ENCODE data around the gene LIMCH1. TPM values are rescaled to one million over a fixed set of nuclear protein-coding genes. Genes with fewer than 3 reads are reported as not detected.
"Not testable (repeated sequence)": the region's sequence is repeated elsewhere in the genome, so short reads cannot be mapped to it uniquely, and the experiment has no call there.

Gene LIMCH1
- total RNA-seq, 1 experiment from 2014 or later = 3.3 TPM

DNA sequence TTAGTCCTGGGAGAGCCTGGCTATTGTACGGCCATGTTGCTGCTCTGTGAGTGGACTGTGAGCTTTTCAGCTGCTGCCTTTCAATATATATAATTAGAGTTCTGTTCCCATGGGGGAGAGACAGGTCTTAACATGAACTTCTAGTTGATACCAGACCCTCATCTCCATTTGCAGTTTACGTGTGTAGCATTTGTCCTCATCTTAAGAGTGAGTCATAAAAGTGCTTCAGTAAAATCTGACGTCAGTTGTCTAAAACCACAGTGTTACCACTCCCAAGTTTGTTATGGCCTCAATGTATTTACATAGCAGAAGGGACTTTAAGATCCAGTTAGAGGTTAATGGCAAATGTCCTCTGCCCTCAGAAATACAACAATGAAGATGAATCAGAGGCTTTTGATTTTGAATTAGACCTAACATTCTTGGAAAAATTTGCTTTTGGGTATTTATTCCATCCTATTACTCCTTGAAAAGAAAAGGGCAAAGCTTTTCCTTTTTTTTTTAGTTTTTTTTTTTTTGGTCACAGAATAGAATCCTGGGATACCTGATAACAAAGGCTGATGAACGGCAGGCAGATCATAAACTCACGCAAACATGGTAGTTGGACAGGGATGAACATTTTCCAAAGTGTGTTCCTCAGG lies 172.0 kb downstream of the LIMCH1 start:
- H3K79me2 ChIP-seq (ENCODE audit: insufficient read depth, low read length) = no peaks in the 10 kb centered on the region
- TF ChIP-seq, protein P1, sequence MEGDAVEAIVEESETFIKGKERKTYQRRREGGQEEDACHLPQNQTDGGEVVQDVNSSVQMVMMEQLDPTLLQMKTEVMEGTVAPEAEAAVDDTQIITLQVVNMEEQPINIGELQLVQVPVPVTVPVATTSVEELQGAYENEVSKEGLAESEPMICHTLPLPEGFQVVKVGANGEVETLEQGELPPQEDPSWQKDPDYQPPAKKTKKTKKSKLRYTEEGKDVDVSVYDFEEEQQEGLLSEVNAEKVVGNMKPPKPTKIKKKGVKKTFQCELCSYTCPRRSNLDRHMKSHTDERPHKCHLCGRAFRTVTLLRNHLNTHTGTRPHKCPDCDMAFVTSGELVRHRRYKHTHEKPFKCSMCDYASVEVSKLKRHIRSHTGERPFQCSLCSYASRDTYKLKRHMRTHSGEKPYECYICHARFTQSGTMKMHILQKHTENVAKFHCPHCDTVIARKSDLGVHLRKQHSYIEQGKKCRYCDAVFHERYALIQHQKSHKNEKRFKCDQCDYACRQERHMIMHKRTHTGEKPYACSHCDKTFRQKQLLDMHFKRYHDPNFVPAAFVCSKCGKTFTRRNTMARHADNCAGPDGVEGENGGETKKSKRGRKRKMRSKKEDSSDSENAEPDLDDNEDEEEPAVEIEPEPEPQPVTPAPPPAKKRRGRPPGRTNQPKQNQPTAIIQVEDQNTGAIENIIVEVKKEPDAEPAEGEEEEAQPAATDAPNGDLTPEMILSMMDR (conservative IDR thresholded peaks at IDR 0.05) = no peak
- H2BK120ac ChIP-seq (ENCODE audit: low read depth, low read length, poor library complexity, severe bottlenecking) = no peak overlapping the region
- H4K8ac ChIP-seq (replicated peaks; ENCODE audit: insufficient read length, low read depth, low read length) = no peak overlapping the region
- DNase-seq = no peak
- Mint-ChIP-seq H3K27me3 (ENCODE audit: low read depth) (peaks cover 25% of the 10 kb centered on the region), H3K9me3 (no peaks in the 10 kb centered on the region), H3K4me3 (no peak overlapping the region), H3K27ac (no peak overlapping the region), H3K36me3 (ENCODE audit: insufficient read depth in 1 of 3, low read depth in 3 of 3) (no peaks in the 10 kb centered on the region), H3K4me1 (no peaks in the 10 kb centered on the region)
- no peak overlapping the region for H3K4ac ChIP-seq (ENCODE audit: low read depth, low read length)
- no peaks in the 10 kb centered on the region for H3K4me1 ChIP-seq (ENCODE audit: insufficient read depth, low read length)
- no peak overlapping the region for H3K9ac ChIP-seq (ENCODE audit: extremely low read depth, insufficient read length, low read length)
- H3K79me1 ChIP-seq (ENCODE audit: insufficient read depth, low read depth, low read length, poor library complexity, severe bottlenecking) = no peaks in the 10 kb centered on the region
- no peak overlapping the region for H3T11ph ChIP-seq (ENCODE audit: low read length)
- no peaks in the 10 kb centered on the region for H3K9me3 ChIP-seq (ENCODE audit: control insufficient read depth, low read depth, low read length)
- WGBS (ENCODE audit: extremely low coverage, insufficient read length, low lambda C conversion rate) = no CpG with 5 or more reads among the region's 5 CpGs
- H3K14ac ChIP-seq (ENCODE audit: insufficient read depth, low read length) = no peak overlapping the region
- H3K56ac ChIP-seq (ENCODE audit: insufficient read length, low read depth, low read length) = no peak overlapping the region
- H3K23me2 ChIP-seq (ENCODE audit: insufficient read length, low read depth, low read length, poor library complexity, severe bottlenecking) = no peaks in the 10 kb centered on the region
- H2BK20ac ChIP-seq (ENCODE audit: low read depth, low read length, poor library complexity, severe bottlenecking) = no peak overlapping the region
- no peak overlapping the region for H3K23ac ChIP-seq (ENCODE audit: insufficient read length, low read depth, low read length)
- H3K27me3 ChIP-seq (ENCODE audit: insufficient read depth, low read length) = no peaks in the 10 kb centered on the region; the same call in 1 of the 2 replicates
- H2BK5ac ChIP-seq (ENCODE audit: insufficient read length, low read length) = no peak overlapping the region
- H4K20me1 ChIP-seq (ENCODE audit: control insufficient read depth, insufficient read depth, insufficient read length) = no peaks in the 10 kb centered on the region
- no peak overlapping the region for H3K27ac ChIP-seq (ENCODE audit: insufficient read length, low read depth, low read length)
- no peak overlapping the region for H3K4me2 ChIP-seq (ENCODE audit: insufficient read depth, insufficient read length, low read length)
- H2AK5ac ChIP-seq (ENCODE audit: insufficient read length, low read length) = no peak overlapping the region
- no peak overlapping the region for H2BK12ac ChIP-seq (ENCODE audit: insufficient read length, low read depth, low read length)
- no peak overlapping the region for H2AFZ ChIP-seq (ENCODE audit: low read length)
- no peak overlapping the region for H3K18ac ChIP-seq (ENCODE audit: insufficient read length, low read depth, low read length)
- H4K5ac ChIP-seq (ENCODE audit: insufficient read length, low read depth, low read length) = no peak overlapping the region
- no peak overlapping the region for H2BK15ac ChIP-seq (ENCODE audit: low read depth, low read length)
- H4K91ac ChIP-seq (ENCODE audit: insufficient read length, low read depth, low read length) = no peak overlapping the region

DNA sequence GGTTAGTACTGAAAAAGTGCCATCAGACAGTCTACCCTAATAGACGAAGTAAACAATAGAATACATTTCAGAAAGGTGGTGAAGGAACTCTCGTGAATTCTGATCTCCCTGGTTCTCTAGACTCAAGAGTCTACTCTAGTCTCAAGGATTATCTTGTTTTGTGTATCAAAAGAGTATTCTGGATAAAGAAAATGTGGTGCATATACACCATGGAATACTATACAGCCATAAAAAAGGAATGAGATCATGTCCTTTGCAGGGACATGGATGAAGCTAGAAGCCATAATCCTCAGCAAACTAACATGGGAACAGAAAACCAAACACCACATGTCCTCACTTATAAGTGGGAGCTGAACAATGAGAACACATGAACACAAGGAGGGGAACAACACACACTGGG lies 173.7 kb downstream of the LIMCH1 start:
- not testable (repeated sequence) for H3K9ac ChIP-seq (ENCODE audit: extremely low read depth, insufficient read length, low read length); H3K79me1 ChIP-seq (ENCODE audit: insufficient read depth, low read depth, low read length, poor library complexity, severe bottlenecking); H3K27ac Mint-ChIP-seq; H3K36me3 Mint-ChIP-seq (ENCODE audit: insufficient read depth in 1 of 3, low read depth in 3 of 3); H3K18ac ChIP-seq (ENCODE audit: insufficient read length, low read depth, low read length); H3K23ac ChIP-seq (ENCODE audit: insufficient read length, low read depth, low read length); H3K56ac ChIP-seq (ENCODE audit: insufficient read length, low read depth, low read length); H2BK12ac ChIP-seq (ENCODE audit: insufficient read length, low read depth, low read length); H2AK5ac ChIP-seq (ENCODE audit: insufficient read length, low read length); H4K8ac ChIP-seq (replicated peaks; ENCODE audit: insufficient read length, low read depth, low read length); H3K4ac ChIP-seq (ENCODE audit: low read depth, low read length); H3K79me2 ChIP-seq (ENCODE audit: insufficient read depth, low read length); H3K23me2 ChIP-seq (ENCODE audit: insufficient read length, low read depth, low read length, poor library complexity, severe bottlenecking); DNase-seq; H2BK5ac ChIP-seq (ENCODE audit: insufficient read length, low read length); H2AFZ ChIP-seq (ENCODE audit: low read length); H2BK20ac ChIP-seq (ENCODE audit: low read depth, low read length, poor library complexity, severe bottlenecking); H2BK15ac ChIP-seq (ENCODE audit: low read depth, low read length); H3K14ac ChIP-seq (ENCODE audit: insufficient read depth, low read length); H4K91ac ChIP-seq (ENCODE audit: insufficient read length, low read depth, low read length); H3K4me2 ChIP-seq (ENCODE audit: insufficient read depth, insufficient read length, low read length); H3K27ac ChIP-seq (ENCODE audit: insufficient read length, low read depth, low read length); H2BK120ac ChIP-seq (ENCODE audit: low read depth, low read length, poor library complexity, severe bottlenecking); H3K4me1 ChIP-seq (ENCODE audit: insufficient read depth, low read length); H3K4me3 Mint-ChIP-seq; H3K27me3 ChIP-seq (ENCODE audit: insufficient read depth, low read length); H3T11ph ChIP-seq (ENCODE audit: low read length); H4K5ac ChIP-seq (ENCODE audit: insufficient read length, low read depth, low read length); H4K20me1 ChIP-seq (ENCODE audit: control insufficient read depth, insufficient read depth, insufficient read length); H3K4me1 Mint-ChIP-seq; H3K9me3 ChIP-seq (ENCODE audit: control insufficient read depth, low read depth, low read length); H3K9me3 Mint-ChIP-seq
- H3K27me3 Mint-ChIP-seq (ENCODE audit: low read depth) = peaks cover 25% of the 10 kb centered on the region
- WGBS (ENCODE audit: extremely low coverage, insufficient read length, low lambda C conversion rate) = no CpG with 5 or more reads among the region's 2 CpGs
